ENCODE data around the gene SNRNP25.
"Not testable (repeated sequence)": the region's sequence is repeated elsewhere in the genome, so short reads cannot be mapped to it uniquely, and the experiment has no call there.

Gene SNRNP25

GRCh38 chr16:53346-54236 is at the start of gene SNRNP25, which contains the start of gene POLR3K:
SNRNP25 (plus strand) TSS chr16:53828; CDS start chr16:54017, 189 bp downstream.
POLR3K (minus strand) TSS chr16:53608; CDS start chr16:53586, 22 bp downstream.
- DNase-seq: peak; percentile 84

- DNase-seq: no peak
Measured at GRCh38 chr16:9903-10665, 43.5 kb upstream of the SNRNP25 start.

GRCh38 chr16:10772-11171 is 42.9 kb upstream of the SNRNP25 start:
- peak; percentile 15 for DNase-seq

DNA sequence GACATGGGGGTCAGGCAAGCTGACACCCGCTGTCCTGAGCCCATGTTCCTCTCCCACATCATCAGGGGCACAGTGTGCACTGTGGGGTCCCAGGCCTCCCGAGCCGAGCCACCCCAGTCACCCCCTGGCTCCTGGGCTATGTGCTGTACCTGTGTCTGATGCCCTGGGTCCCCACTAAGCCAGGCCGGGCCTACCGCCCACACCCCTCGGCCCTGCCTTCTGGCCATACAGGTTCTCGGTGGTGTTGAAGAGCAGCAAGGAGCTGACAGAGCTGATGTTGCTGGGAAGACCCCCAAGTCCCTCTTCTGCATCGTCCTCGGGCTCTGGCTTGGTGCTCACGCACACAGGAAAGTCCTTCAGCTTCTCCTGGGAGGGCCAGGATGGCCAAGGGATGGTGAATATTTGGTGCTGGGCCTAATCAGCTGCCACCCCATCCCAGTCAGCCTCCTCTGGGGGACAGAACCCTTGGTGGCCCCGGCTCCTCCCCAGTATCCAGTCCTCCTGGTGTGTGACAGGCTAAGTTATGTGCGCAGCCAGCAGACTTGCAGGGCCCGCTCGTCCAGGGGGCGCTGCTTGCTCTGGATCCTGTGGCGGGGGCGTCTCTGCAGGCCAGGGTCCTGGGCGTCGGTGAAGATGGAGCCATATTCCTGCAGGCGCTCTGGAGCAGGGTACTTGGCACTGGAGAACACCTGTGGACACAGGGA is 36.4 kb upstream of the SNRNP25 start:
- not testable (repeated sequence) for DNase-seq

DNA sequence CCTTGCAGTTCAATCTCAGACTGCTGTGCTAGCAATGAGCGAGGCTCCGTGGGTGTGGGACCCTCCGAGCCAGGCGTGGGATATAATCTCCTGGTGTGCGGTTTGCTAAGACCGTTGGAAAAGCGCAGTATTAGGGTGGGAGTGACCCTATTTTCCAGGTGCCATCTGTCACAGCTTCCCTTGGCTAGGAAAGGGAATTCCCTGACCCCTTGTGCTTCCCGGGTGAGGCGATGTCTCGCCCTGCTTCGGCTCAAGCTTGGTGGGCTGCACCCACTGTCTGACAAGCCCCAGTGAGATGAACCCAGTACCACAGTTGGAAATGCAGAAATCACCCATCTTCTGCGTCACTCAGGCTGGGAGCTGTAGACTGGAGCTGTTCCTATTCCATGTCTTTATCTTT is 32.7 kb upstream of the SNRNP25 start:
- not testable (repeated sequence) for DNase-seq

DNA sequence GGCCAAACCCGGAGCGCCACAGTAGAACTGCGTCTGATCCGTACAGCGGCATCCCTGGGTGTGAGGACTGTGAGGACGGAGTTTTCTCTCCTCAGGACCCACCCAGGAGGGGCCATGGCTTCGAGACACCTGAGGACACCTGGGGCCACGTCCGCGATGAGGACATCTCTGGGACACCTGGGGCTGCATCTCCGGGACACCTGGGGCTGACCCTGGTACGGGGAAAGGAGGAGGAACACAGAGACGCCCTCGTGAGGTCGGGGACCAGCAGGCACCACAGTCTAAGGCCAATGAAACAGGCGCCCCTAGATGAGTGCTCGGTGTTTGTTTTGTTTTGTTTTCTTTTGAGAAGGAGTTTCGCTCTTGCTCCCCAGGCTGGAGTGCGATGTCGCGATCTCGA is 29.5 kb upstream of the SNRNP25 start:
- not testable (repeated sequence) for DNase-seq

- DNase-seq: not testable (repeated sequence)
Measured at GRCh38 chr16:25926-26348, 27.7 kb upstream of the SNRNP25 start.

DNA sequence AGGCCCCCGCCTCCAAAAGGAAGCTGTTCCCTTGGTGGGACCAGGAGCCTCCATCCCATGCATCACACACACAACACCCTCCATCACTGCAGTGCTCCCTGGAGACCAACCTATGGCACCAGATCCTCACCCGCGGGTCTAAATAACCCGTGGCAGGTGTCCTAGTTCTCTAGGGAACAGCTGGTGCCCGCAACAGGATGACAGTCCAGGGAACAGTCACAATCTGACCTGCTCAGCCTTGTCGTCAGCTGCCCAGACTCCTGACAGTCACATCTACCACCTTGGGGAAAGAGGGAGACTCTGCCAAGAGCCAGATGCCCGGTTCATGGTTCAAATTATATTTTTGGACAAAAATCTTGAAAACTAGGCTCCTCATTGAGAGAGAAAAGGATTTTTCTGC is 23.0 kb upstream of the SNRNP25 start:
- not testable (repeated sequence) for DNase-seq

DNA sequence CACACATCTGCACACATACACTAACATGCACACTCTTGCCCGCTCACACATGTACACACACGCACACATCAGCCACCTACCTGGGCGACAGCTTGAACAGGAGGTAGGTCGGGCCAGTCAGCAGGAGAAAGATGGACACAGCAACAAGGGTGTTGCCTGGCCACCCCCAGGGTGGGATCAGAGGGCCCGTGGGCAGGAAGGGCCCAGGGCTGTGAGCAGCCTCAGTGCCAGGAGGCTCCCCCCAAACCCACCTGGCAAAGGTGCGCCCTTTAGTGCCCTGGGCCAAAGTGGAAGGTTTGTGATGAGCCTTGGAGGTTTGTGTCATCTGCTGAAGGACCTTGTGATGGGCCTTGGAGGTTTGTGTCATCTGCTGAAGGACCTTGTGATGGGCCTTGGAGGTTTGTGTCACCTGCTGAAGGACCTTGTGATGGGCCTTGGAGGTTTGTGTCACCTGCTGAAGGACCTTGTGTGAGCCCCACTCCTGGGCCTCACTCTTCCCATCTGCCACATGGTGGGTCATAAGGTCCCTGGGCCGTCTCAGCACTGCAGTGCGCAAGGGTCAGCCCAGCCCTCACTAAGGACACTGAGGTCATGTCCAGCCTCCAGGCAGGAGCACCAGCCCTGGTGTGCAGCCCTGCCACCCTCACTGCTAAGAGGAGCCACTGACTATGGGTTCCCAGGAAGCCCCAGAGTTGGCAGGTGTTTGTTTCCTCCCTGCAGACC is 20.3 kb upstream of the SNRNP25 start:
- DNase-seq: not testable (repeated sequence)

DNA sequence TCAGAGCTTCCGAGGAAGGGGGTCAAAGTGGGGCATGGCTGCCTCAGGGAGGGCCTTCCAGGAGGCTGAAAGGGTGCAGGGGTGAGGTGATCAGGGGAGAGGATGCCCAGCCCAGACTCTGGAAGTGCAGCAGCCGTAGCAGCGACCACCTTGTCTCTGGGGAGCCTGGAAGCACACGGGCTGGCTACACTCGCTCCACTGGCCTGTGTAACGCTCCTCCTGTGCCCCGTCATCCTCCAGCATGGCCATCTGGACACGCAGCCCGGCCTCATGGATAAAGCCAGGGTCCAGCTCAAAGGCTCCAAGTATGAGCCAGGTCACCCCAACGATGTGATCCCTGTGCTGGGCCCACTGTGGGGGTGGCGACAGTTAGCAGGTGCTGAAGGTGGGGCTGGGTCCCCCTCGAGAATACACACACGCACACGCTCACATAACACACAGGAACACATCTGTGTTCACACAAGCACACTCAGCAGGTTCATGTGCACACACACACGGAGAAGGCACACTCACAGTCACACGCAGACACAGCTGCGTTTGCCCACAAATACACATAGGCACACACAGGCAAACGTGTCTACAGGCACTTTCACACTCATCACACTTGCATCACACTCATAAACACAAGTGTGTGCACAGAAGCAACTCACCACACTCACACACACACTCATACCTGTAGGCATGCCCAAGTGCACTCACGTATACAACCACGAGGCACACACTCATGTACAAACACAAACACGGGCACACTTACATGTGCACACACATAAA is 19.6 kb upstream of the SNRNP25 start:
- no peak for DNase-seq

DNA sequence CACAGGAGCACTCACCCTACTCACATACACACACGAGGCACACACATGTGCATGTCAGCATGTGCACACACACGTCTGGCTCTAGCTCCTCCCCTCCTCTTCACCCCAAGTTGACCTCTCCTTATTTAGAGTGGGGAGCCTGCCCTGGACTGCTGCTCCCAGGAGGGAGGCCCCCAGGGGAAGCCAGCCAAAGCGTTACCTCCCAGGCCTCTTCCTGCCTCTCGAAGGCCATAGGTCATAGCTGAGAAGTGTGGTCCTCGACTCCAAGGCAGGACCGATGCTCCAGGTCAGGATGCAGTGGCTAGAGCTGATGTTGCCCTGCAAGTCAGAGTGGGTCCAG is 19.0 kb upstream of the SNRNP25 start:
- no peak for DNase-seq

- DNase-seq: no peak
Measured at GRCh38 chr16:35011-35677, 18.5 kb upstream of the SNRNP25 start.

DNA sequence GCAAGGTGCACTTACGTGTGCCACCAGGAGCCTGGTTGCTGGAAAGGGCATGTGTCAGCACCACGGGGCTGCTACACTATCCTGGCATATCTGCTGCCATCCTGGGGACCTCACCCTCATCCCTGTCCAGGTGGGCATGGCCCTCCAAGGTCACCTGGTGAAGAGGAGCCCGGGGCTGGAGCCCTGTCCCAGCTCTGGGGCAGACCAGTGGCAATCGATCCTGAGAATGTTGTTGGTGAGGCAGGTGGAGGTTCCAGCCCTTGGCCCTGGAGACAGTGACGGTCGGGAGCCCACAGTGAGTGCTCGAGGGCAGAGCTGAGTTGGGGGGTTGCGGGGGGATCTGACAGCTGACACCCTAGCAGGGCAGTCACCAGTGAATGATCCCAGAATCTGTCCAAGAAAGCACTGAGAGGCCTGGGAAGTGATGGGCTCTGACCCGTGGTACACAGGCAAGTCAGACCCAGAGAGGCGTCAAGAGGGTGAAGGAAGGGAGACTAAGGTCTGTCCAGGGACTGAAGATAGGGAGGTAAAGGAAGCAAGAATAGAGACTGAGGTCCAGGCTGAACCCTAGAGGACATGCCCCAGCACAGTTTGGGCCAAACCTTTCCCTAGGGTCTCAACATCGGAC is 17.8 kb upstream of the SNRNP25 start:
- DNase-seq: no peak

DNA sequence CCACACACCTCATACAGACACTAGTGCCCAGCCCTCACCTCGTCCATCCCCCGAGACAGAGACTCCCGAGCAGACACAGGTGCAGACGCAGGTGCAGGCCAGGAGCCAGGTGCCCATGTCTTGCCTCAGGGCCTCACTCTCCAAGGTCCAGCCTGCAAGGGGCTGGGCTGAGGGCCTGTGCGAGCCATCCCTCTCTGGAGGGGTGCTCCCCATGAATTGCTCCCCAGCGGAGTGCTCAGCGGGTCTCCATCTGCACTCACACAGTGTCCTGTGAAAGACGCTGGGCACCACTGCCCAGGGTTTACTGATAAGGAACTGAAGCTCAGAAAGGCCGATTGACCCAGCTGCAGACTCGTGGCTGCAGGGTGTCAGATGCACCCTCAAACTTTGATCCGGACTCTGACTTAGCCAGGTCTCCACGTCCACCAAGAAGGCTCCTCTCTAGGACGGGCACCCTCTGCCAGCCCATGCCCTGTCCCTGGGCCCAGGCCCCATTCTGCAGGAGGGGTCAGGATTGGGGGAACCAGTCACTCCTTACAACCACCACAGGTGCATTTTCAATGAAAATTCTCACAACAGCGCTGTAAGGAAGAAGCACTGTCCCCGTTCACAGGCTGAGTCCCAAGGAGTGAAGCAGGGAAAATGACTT is 17.2 kb upstream of the SNRNP25 start:
- no peak for DNase-seq

DNA sequence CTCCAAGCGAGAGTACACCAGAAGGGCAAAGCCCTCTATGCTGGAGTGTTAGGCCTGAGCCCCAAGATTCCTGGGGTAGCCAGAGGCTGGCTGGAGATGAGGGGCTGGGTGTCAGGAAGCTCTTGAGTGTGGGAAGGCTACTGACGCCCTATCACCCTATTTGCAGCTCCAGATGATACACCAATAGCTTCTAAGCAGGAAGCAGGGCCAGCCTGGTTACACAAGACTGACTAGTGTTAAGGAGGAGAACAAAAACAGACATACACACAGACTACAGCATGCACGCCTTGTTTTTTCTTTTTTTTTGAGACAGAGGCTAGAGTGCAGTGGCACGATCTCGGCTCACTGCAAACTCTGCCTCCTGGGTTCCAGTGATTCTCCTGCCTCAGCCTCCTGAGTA is 16.1 kb upstream of the SNRNP25 start:
- no peak for DNase-seq

- DNase-seq: not testable (repeated sequence)
Measured at GRCh38 chr16:38206-38605, 15.4 kb upstream of the SNRNP25 start.

GRCh38 chr16:38941-39892 is 14.4 kb upstream of the SNRNP25 start:
- DNase-seq: peak; percentile 45

GRCh38 chr16:41439-42068 is 12.1 kb upstream of the SNRNP25 start:
- no peak for DNase-seq

Measured in NCI-H2029 treated with DMSO at 0.1 percent for 48 hours (cell line).